ENCODE data around the gene TJAP1.

DNA sequence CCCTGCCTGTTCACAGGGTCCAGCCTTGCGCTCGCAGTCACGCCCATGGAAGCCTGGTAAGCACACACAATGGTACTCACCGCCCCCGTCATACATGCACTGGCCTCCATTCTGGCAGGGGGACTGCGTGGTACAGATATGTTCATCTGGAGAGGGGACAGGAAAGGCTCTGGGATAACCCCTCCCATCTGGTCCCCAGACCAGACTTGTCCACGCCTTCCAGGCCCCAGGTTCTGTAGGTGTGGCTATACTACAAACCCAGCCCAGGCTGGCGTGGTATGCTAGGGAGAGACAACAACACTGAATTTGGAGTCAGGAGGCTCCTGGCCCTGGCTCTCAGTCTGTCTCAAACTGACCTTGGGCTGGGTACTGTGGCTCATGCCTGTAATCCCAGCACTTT is 25.4 kb upstream of the TJAP1 start:
- TF ChIP-seq, protein P1, sequence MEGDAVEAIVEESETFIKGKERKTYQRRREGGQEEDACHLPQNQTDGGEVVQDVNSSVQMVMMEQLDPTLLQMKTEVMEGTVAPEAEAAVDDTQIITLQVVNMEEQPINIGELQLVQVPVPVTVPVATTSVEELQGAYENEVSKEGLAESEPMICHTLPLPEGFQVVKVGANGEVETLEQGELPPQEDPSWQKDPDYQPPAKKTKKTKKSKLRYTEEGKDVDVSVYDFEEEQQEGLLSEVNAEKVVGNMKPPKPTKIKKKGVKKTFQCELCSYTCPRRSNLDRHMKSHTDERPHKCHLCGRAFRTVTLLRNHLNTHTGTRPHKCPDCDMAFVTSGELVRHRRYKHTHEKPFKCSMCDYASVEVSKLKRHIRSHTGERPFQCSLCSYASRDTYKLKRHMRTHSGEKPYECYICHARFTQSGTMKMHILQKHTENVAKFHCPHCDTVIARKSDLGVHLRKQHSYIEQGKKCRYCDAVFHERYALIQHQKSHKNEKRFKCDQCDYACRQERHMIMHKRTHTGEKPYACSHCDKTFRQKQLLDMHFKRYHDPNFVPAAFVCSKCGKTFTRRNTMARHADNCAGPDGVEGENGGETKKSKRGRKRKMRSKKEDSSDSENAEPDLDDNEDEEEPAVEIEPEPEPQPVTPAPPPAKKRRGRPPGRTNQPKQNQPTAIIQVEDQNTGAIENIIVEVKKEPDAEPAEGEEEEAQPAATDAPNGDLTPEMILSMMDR (optimal IDR thresholded peaks at IDR 0.05 in 1 of 3, IDR thresholded peaks at IDR 0.05 in 1 of 3, conservative IDR thresholded peaks at IDR 0.05 in 1 of 3; ENCODE audit: extremely low read depth in 1 of 3, insufficient read depth in 2 of 3, low read length in 3 of 3) = no peak
- no peak for TF ChIP-seq EZH2 (IDR thresholded peaks at IDR 0.05; ENCODE audit: low read length)

Measured in keratinocyte (primary cell).